Activated T-helper 17 cell treated with anti-CD3 and anti-CD28 coated beads, Interleukin-2, amount 50 U/mL, for 72 hours (primary cell): ENCODE data around the gene DAND5. TPM values are rescaled to one million over a fixed set of nuclear protein-coding genes. Genes with fewer than 3 reads are reported as not detected.

Experiments used
- ATAC-seq: fragments of 150-1000 bp; cut with Tn5 transposase; replicated peaks from 2 replicates; pipeline ENCODE4 v1.10.0; 2021; ENCODE audit warnings: mild to moderate bottlenecking, moderate library complexity
- H3K27ac Mint-ChIP-seq: one replicate; pipeline ENCODE4 v1.8.0; 2022; ENCODE audit warnings: mixed read lengths
- H3K27me3 Mint-ChIP-seq: one replicate; pipeline ENCODE4 v1.8.0; 2022; ENCODE audit warnings: mixed read lengths
- H3K36me3 Mint-ChIP-seq: one replicate; pipeline ENCODE4 v1.8.0; 2022; ENCODE audit warnings: low read depth, mild to moderate bottlenecking, mixed read lengths
- H3K4me1 Mint-ChIP-seq: one replicate; pipeline ENCODE4 v1.8.0; 2022; ENCODE audit warnings: mixed read lengths
- H3K4me3 Mint-ChIP-seq: one replicate; pipeline ENCODE4 v1.8.0; 2022; ENCODE audit warnings: mild to moderate bottlenecking, mixed read lengths
- H3K9me3 Mint-ChIP-seq: one replicate; pipeline ENCODE4 v1.8.0; 2022; ENCODE audit warnings: mixed read lengths
- total RNA-seq, 2 donors: library from RNA; stranded (reverse); gene quantifications; one replicate each; pipeline ENCODE4 v1.2.3, GENCODE V29; 2022

The DAND5 gene
- total RNA-seq = under 1 TPM; 0.30 to 0.40 TPM

GRCh38 chr19:12969292-12969988 lies at the start of gene DAND5:
DAND5 (plus strand) TSS chr19:12969576; CDS start chr19:12969661, 85 bp downstream.
- Mint-ChIP-seq H3K27me3 (no peaks in the 10 kb centered on the region), H3K27ac (peak within 1 kb of the TSS; percentile 20), H3K4me1 (peaks cover 5% of the 10 kb centered on the region), H3K9me3 (no peaks in the 10 kb centered on the region), H3K36me3 (no peaks in the 10 kb centered on the region), H3K4me3 (no peak within 1 kb of the TSS)
- no peak for ATAC-seq

GRCh38 chr19:12921047-12921446 lies 48.3 kb upstream of the DAND5 start:
- no peak overlapping the region for H3K27ac Mint-ChIP-seq

GRCh38 chr19:12922959-12923358 lies 46.4 kb upstream of the DAND5 start:
- no peak overlapping the region for H3K27ac Mint-ChIP-seq
- H3K4me3 Mint-ChIP-seq = no peak overlapping the region
- peaks cover 67% of the 10 kb centered on the region for H3K36me3 Mint-ChIP-seq
- ATAC-seq = no peak
- peaks cover 8% of the 10 kb centered on the region for H3K4me1 Mint-ChIP-seq
- no peaks in the 10 kb centered on the region for H3K27me3 Mint-ChIP-seq
- no peaks in the 10 kb centered on the region for H3K9me3 Mint-ChIP-seq

More at GRCh38 chr19:12921047-12921446, 48.3 kb upstream of the DAND5 start:
- peaks cover 8% of the 10 kb centered on the region for H3K4me1 Mint-ChIP-seq
- ATAC-seq = no peak
- H3K4me3 Mint-ChIP-seq = no peak overlapping the region
- no peaks in the 10 kb centered on the region for H3K27me3 Mint-ChIP-seq
- peaks cover 48% of the 10 kb centered on the region for H3K36me3 Mint-ChIP-seq
- H3K9me3 Mint-ChIP-seq = no peaks in the 10 kb centered on the region

GRCh38 chr19:12924621-12925310 lies 44.6 kb upstream of the DAND5 start:
- H3K4me1 Mint-ChIP-seq = peaks cover 9% of the 10 kb centered on the region
- ATAC-seq = no peak
- peaks cover 77% of the 10 kb centered on the region for H3K36me3 Mint-ChIP-seq
- no peak overlapping the region for H3K27ac Mint-ChIP-seq
- no peak overlapping the region for H3K4me3 Mint-ChIP-seq
- H3K9me3 Mint-ChIP-seq = no peaks in the 10 kb centered on the region
- no peaks in the 10 kb centered on the region for H3K27me3 Mint-ChIP-seq

GRCh38 chr19:12930002-12930645 lies 39.3 kb upstream of the DAND5 start:
- Mint-ChIP-seq H3K9me3 (no peaks in the 10 kb centered on the region), H3K4me3 (no peak overlapping the region), H3K36me3 (peaks cover 87% of the 10 kb centered on the region)

GRCh38 chr19:12932392-12933286 lies 36.7 kb upstream of the DAND5 start:
- Mint-ChIP-seq H3K4me3 (peak overlapping the region; percentile 96), H3K27me3 (no peaks in the 10 kb centered on the region), H3K4me1 (peaks cover 23% of the 10 kb centered on the region), H3K9me3 (no peaks in the 10 kb centered on the region), H3K27ac (peak overlapping the region; percentile 94), H3K36me3 (peaks cover 62% of the 10 kb centered on the region)
- no peak for ATAC-seq

More at GRCh38 chr19:12930002-12930645, 39.3 kb upstream of the DAND5 start:
- Mint-ChIP-seq H3K27me3 (no peaks in the 10 kb centered on the region), H3K4me1 (peaks cover 23% of the 10 kb centered on the region), H3K27ac (no peak overlapping the region)
- no peak for ATAC-seq

GRCh38 chr19:12933287-12934072 lies 35.9 kb upstream of the DAND5 start, which contains the start of gene FARSA:
FARSA (minus strand) TSS chr19:12933711; CDS start chr19:12933696, 15 bp downstream.
- Mint-ChIP-seq H3K27me3 (no peaks in the 10 kb centered on the region), H3K9me3 (no peaks in the 10 kb centered on the region)

GRCh38 chr19:12935071-12935470 lies 34.3 kb upstream of the DAND5 start:
- Mint-ChIP-seq H3K4me3 (no peak overlapping the region), H3K27ac (no peak overlapping the region), H3K36me3 (peaks cover 58% of the 10 kb centered on the region), H3K27me3 (no peaks in the 10 kb centered on the region), H3K4me1 (peaks cover 19% of the 10 kb centered on the region), H3K9me3 (no peaks in the 10 kb centered on the region)
- no peak for ATAC-seq

More at GRCh38 chr19:12933287-12934072, 35.9 kb upstream of the DAND5 start, which contains the start of gene FARSA:
- peaks cover 23% of the 10 kb centered on the region for H3K4me1 Mint-ChIP-seq
- peak; percentile 77 for ATAC-seq
- peak within 1 kb of the TSS; percentile 94 for H3K27ac Mint-ChIP-seq
- peaks cover 58% of the 10 kb centered on the region for H3K36me3 Mint-ChIP-seq
- H3K4me3 Mint-ChIP-seq = peak within 1 kb of the TSS; percentile 96

- Mint-ChIP-seq H3K27ac (no peak overlapping the region), H3K9me3 (no peaks in the 10 kb centered on the region), H3K27me3 (no peaks in the 10 kb centered on the region), H3K4me1 (peaks cover 19% of the 10 kb centered on the region), H3K36me3 (peaks cover 58% of the 10 kb centered on the region), H3K4me3 (no peak overlapping the region)
- no peak for ATAC-seq
Measured at GRCh38 chr19:12936582-12936981, 32.8 kb upstream of the DAND5 start.

- H3K27ac Mint-ChIP-seq = peak overlapping the region; percentile 95
- peak overlapping the region; percentile 97 for H3K4me3 Mint-ChIP-seq
- ATAC-seq = no peak
- H3K36me3 Mint-ChIP-seq = peaks cover 58% of the 10 kb centered on the region
- H3K9me3 Mint-ChIP-seq = no peaks in the 10 kb centered on the region
- no peaks in the 10 kb centered on the region for H3K27me3 Mint-ChIP-seq
- H3K4me1 Mint-ChIP-seq = peaks cover 18% of the 10 kb centered on the region
Measured at GRCh38 chr19:12937093-12937926, 32.1 kb upstream of the DAND5 start.

GRCh38 chr19:12937927-12938778 lies 31.2 kb upstream of the DAND5 start, which contains the start of gene CALR:
CALR (plus strand) TSS chr19:12938609; CDS start chr19:12938680, 71 bp downstream.
- H3K9me3 Mint-ChIP-seq = no peaks in the 10 kb centered on the region
- no peaks in the 10 kb centered on the region for H3K27me3 Mint-ChIP-seq
- peak; percentile 93 for ATAC-seq
- H3K36me3 Mint-ChIP-seq = peaks cover 58% of the 10 kb centered on the region
- peak within 1 kb of the TSS; percentile 97 for H3K4me3 Mint-ChIP-seq
- peaks cover 9% of the 10 kb centered on the region for H3K4me1 Mint-ChIP-seq
- H3K27ac Mint-ChIP-seq = peak within 1 kb of the TSS; percentile 95
